HEK293T (cell line): Measurements from ENCODE around the gene P2RY1.
"Not testable (repeated sequence)": the region's sequence is repeated elsewhere in the genome, so short reads cannot be mapped to it uniquely, and the experiment has no call there.

Experiments
- CTCF ChIA-PET: fragments of 350-600 bp; formaldehyde crosslinking; extraction: SDS; loops from one replicate; lab custom pipeline; 2021; ENCODE audit warnings: antibody characterized with exemption, inconsistent platforms; lab: Yijun Ruan, JAX
- POLR2A ChIA-PET: fragments of 350-600 bp; formaldehyde crosslinking; extraction: SDS; loops from one replicate; lab custom pipeline; 2020; ENCODE audit warnings: antibody characterized with exemption, inconsistent platforms; lab: Yijun Ruan, JAX
- DNase-seq: peaks from one replicate; pipeline ENCODE4 v3.0.0; 2012; ENCODE audit warnings: mixed read lengths; ENCODE audit errors: extremely low spot score
- ARNT ChIP-seq: fragments of 450-650 bp; IDR thresholded peaks from 2 replicates; pipeline ENCODE4 v1.6.1; 2017; ENCODE audit warnings: mild to moderate bottlenecking
- BHLHE40 ChIP-seq: fragments of 450-650 bp; IDR thresholded peaks from 2 replicates; pipeline ENCODE4 v1.6.1; 2016; ENCODE audit warnings: mild to moderate bottlenecking, moderate library complexity, borderline replicate concordance
- CTBP1 ChIP-seq: fragments of 450-650 bp; IDR thresholded peaks from 2 replicates; pipeline ENCODE4 v1.6.1; 2016; ENCODE audit warnings: borderline replicate concordance
- ELF4 ChIP-seq: fragments of 450-650 bp; IDR thresholded peaks from 2 replicates; pipeline ENCODE4 v1.6.1; 2017; ENCODE audit warnings: antibody characterized with exemption
- FOXA1 ChIP-seq: fragments of 450-650 bp; IDR thresholded peaks from 2 replicates; pipeline ENCODE4 v1.6.1; 2016; ENCODE audit warnings: mild to moderate bottlenecking
- FOXK2 ChIP-seq: fragments of 450-650 bp; IDR thresholded peaks from 2 replicates; pipeline ENCODE4 v1.6.1; 2016; ENCODE audit warnings: mild to moderate bottlenecking
- FOXM1 ChIP-seq: fragments of 450-650 bp; IDR thresholded peaks from 2 replicates; pipeline ENCODE4 v1.6.1; 2017; ENCODE audit warnings: mild to moderate bottlenecking, borderline replicate concordance
- HDGF ChIP-seq: fragments of 450-650 bp; IDR thresholded peaks from 2 replicates; pipeline ENCODE4 v1.6.1; 2017; ENCODE audit warnings: antibody characterized with exemption, borderline replicate concordance
- L3MBTL2 ChIP-seq: fragments of 450-650 bp; conservative IDR thresholded peaks from 2 replicates; pipeline ENCODE4 v1.6.1; 2016; ENCODE audit warnings: mild to moderate bottlenecking
- LEF1 ChIP-seq: fragments of 450-650 bp; IDR thresholded peaks from 2 replicates; pipeline ENCODE4 v1.6.1; 2017; ENCODE audit warnings: mild to moderate bottlenecking, borderline replicate concordance
- NFRKB ChIP-seq: fragments of 450-650 bp; IDR thresholded peaks from 2 replicates; pipeline ENCODE4 v1.6.1; 2016; ENCODE audit warnings: mild to moderate bottlenecking, moderate library complexity
- SP1 ChIP-seq: fragments of 450-650 bp; IDR thresholded peaks from 2 replicates; pipeline ENCODE4 v1.6.1; 2017
- SUZ12 ChIP-seq: fragments of 450-650 bp; IDR thresholded peaks from 2 replicates; pipeline ENCODE4 v1.6.1; 2016; ENCODE audit warnings: mild to moderate bottlenecking
- TARDBP ChIP-seq: fragments of 450-650 bp; IDR thresholded peaks from 2 replicates; pipeline ENCODE4 v1.6.1; 2016
- ZNF384 ChIP-seq: fragments of 450-650 bp; IDR thresholded peaks from 2 replicates; pipeline ENCODE4 v1.6.1; 2016
- TF ChIP-seq, protein P1 (sequence below): fragments of 450-650 bp; IDR thresholded peaks from 2 replicates; pipeline ENCODE4 v1.6.1; 2016

Gene P2RY1

DNA sequence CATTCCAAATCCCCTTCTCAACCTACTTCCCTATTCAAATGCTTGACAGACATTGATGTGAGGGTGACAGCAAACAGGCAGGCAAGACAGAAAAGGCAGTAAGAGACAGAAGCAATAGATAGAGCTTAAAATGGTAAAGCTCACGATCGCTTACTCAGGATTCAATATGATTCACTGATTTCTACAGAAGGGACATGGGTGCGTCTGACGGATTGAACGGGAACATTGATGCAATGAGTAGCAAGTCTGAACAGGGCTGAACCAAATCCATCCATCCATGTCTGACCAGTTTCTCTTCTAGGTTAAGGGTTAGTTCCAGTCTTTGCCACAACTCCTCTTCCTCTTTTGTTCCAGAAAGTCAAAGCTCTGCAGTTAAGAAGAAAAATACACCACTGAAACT, 35.1 kb downstream of the P2RY1 start:
- DNase-seq, result no peak
- ChIA-PET POLR2A (no interaction called here), CTCF (no interaction called here)

DNA sequence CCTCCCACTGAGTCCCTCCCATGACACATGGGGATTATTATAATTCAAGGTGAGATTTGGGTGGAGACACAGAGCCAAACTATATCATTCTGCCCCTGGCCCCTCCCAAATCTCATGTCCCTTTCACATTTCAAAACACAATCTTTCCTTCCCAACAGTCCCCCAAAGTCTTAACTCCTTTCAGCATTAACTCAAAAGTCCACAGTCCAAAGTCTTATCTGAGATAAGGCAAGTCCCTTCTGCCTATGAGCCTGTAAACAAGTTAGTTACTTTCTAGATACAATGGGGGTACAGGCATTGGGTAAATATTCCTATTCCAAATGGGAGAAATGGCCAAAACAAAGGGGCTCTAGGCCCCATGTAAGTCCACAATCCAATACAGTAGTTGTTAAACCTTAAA, 38.4 kb downstream of the P2RY1 start:
- CTCF ChIA-PET, POLR2A ChIA-PET: not testable (repeated sequence)

More for the DNA sequence above, 35.1 kb downstream of the P2RY1 start:
- TF ChIP-seq FOXA1 (no peak), BHLHE40 (no peak), CTBP1 (no peak), L3MBTL2 (no peak)
- TF ChIP-seq, protein P1, sequence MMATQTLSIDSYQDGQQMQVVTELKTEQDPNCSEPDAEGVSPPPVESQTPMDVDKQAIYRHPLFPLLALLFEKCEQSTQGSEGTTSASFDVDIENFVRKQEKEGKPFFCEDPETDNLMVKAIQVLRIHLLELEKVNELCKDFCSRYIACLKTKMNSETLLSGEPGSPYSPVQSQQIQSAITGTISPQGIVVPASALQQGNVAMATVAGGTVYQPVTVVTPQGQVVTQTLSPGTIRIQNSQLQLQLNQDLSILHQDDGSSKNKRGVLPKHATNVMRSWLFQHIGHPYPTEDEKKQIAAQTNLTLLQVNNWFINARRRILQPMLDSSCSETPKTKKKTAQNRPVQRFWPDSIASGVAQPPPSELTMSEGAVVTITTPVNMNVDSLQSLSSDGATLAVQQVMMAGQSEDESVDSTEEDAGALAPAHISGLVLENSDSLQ, result no peak

DNA sequence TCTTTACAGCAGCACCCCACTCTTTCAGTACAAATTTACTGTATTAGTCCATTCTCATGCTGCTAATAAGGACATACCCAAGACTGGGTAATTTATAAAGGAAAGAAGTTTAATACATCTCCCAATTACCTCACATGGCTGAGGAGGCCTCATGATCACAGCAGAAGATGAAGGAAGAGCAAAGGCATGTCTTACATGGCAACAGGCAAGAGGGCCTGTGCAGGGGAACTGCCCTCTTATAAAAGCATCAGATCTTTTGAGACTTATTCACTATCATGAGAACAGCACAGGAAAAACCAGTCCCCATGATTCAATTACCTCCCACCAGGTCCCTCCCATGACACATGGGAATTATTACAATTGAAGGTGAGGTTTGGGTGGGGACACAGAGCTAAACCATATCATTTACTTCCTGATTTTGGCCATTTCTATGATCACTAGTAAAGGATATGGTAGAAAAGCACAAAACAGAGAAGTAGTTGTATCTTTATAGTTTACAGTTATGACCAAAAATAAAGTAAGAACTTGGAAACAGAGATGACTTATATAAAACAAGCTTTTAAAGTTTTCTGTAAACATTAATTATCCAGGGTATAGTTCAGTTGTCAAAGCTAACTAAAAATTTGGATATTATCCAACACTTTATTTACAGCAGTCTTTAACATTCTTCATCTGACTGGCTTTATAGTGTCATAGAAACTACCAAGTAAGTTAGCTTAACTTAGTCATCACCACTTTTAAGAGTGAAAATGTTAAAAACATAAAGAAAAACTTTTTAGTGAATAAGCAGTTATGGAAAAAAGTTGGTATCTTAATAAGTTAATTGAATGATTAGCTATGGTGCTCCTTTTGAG, 40.2 kb downstream of the P2RY1 start:
- DNase-seq, result no peak
- no peak for TF ChIP-seq L3MBTL2
- TF ChIP-seq SUZ12, result no peak
- TF ChIP-seq, protein P1, result no peak
- TF ChIP-seq FOXM1, result no peak
- no peak for TF ChIP-seq FOXA1
- no peak for TF ChIP-seq ELF4
- TF ChIP-seq LEF1, result no peak
- no peak for TF ChIP-seq ARNT
- TF ChIP-seq CTBP1, result no peak
- TF ChIP-seq ZNF384, result no peak
- TF ChIP-seq HDGF, result no peak
- TF ChIP-seq SP1, result no peak
- no peak for TF ChIP-seq BHLHE40
- TF ChIP-seq FOXK2, result no peak
- no peak for TF ChIP-seq NFRKB
- no peak for TF ChIP-seq TARDBP
- ChIA-PET CTCF (no interaction called here), POLR2A (no interaction called here)

More for the DNA sequence above, 38.4 kb downstream of the P2RY1 start:
- DNase-seq, result not testable (repeated sequence)

DNA sequence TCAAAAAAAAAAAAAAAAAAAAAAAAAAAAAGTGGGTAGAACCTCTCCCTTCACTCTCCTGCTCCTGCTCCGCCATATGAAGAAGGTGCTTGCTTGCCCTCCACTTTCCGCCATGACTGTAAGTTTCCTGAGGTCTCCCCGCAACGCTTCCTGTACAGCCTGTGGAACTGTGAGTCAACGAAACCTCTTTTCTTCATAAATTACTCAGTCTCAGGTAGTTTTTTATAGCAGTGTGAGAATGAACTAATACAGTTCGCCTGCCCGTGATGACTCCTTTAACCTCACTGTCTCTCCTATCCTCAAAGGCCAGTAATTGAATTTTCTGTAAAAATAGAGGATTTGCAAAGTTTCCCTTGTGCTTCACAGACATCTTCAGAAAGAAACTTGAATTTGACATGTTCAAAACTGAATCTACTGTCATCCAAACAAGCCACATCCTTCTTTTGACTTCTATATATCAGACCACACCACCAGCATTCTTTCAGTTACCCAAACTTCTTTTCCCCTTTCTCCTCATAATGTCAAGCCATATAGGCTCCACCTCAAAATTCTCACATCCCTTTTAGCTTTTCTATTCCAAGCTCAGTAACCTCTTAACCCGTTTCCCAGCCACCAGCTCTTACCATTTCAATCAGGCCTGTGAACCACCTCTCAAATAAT, 44.3 kb downstream of the P2RY1 start:
- no peak for DNase-seq
- TF ChIP-seq LEF1 (no peak), ELF4 (no peak), NFRKB (no peak), CTBP1 (no peak), HDGF (no peak), ZNF384 (no peak), SUZ12 (no peak), L3MBTL2 (no peak), FOXA1 (no peak), BHLHE40 (no peak), SP1 (no peak), FOXK2 (no peak), ARNT (no peak), FOXM1 (no peak), TARDBP (no peak)
- TF ChIP-seq, protein P1, result no peak
- ChIA-PET POLR2A (no interaction called here), CTCF (no interaction called here)

DNA sequence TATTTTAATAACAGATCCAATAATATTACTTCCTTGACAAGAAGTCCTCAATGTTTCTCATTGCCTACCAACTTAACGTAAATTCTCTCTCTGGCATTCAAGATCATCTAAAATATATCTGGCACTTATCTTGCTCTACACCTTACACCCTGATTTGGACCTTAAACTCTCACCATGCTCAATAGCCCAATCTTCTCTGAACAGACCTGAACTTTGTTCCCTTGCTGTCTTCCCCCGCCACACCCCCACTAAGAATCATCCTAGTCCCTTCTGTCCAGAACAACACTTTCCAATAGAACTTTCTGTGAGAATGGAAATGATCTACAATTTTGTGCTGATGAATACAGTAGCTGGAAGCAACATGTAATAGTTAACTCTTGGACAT, 44.9 kb downstream of the P2RY1 start:
- DNase-seq, result no peak
- CTCF ChIA-PET, result no interaction called here
- POLR2A ChIA-PET, result no interaction called here
- TF ChIP-seq FOXM1, result no peak
- no peak for TF ChIP-seq SUZ12
- no peak for TF ChIP-seq FOXA1
- TF ChIP-seq BHLHE40, result no peak
- TF ChIP-seq LEF1, result no peak
- TF ChIP-seq NFRKB, result no peak
- no peak for TF ChIP-seq HDGF
- no peak for TF ChIP-seq SP1
- no peak for TF ChIP-seq ZNF384
- TF ChIP-seq, protein P1, result no peak
- TF ChIP-seq FOXK2, result no peak
- no peak for TF ChIP-seq L3MBTL2
- TF ChIP-seq CTBP1, result no peak
- no peak for TF ChIP-seq ELF4
- no peak for TF ChIP-seq TARDBP

DNA sequence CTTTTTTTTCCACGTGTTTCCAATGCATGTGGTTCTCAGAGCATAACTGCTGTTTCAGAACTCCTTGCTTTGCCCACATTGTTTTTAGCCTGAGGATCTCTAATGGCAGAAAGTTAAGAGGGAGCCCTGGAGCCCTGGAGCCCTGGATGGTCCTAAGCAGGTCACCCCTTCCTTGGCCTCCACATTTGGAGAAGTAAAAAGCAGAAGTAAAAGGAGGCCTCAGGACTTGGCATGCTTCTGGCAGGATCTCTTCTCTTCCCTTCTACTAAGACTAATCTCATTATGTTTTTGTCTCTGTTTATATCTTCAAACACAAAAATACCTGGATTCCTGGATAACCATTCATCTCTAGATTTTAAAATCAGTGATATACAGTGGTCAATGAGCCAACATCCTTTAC, 50.1 kb downstream of the P2RY1 start:
- CTCF ChIA-PET, result no interaction called here
- TF ChIP-seq NFRKB (no peak), LEF1 (no peak), ELF4 (no peak), TARDBP (no peak), BHLHE40 (no peak), ZNF384 (no peak), FOXM1 (no peak), L3MBTL2 (no peak), CTBP1 (no peak), SP1 (no peak), FOXA1 (no peak), SUZ12 (no peak), FOXK2 (no peak)
- TF ChIP-seq, protein P1, result no peak
- DNase-seq, result no peak
- POLR2A ChIA-PET, result no interaction called here
